Measurements from ENCODE around the gene NEK7. TPM values are rescaled to one million over a fixed set of nuclear protein-coding genes. Genes with fewer than 3 reads are reported as not detected.

Gene NEK7
- total RNA-seq, 1 donor from 2014 or later: 131 TPM

DNA sequence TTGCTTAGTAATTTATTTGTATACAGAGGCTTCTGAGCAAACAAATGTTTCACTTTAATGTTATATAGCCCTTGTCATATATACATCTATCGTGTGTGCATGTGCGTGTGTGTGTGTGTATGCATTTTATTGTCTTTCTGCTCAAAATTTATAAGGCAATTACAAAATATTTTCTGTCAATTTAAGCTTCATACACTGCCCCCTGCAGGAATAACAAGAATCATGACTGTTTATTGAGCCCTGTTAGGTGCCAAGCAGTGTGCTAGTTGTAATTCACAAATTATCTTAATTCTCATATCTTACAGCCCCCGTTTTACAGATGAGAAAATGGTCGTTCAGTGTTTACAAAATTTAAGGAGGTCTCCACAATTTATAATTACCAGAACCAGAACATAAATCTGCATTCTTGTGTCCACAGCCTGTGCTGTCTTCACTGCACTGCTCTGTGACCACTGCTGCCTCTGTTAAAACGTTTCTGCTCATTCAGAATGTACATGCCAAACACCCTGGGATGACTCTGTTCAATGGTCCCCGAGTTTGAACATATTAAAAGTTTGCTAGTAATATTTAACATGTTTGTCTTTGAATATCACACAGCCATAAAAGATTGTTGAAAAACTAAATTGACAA, 202.3 kb downstream of the NEK7 start:
- peak; percentile 1 for DNase-seq

GRCh38 chr1:198360208-198360729, 203.5 kb downstream of the NEK7 start:
- no peak for DNase-seq

DNA sequence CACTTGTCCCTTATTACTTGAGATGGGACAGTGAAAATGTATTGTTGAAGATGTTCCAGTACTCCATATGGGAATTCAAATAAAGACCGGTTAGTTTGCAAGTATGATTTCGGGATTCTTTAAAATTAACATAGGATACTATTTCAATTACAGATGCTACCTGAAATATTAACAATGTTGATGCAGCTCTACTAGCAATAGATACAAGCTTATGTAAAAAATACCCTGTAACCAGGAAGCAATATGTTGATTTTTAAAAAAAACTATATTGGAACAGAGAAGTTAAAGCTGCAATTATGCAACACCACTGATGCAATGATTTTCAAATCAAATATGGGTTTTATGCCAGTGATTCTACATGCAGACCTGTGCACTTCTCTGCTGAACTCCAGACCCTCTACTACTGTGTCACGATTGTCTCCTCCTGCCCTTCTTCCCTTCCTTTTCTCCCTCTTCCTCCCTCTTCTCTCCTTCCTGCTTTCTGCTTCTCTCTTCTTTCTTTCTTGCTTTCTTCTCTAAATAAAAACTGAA, 204.5 kb downstream of the NEK7 start:
- DNase-seq: no peak

GRCh38 chr1:198363625-198364151, 206.9 kb downstream of the NEK7 start:
- DNase-seq: no peak

DNA sequence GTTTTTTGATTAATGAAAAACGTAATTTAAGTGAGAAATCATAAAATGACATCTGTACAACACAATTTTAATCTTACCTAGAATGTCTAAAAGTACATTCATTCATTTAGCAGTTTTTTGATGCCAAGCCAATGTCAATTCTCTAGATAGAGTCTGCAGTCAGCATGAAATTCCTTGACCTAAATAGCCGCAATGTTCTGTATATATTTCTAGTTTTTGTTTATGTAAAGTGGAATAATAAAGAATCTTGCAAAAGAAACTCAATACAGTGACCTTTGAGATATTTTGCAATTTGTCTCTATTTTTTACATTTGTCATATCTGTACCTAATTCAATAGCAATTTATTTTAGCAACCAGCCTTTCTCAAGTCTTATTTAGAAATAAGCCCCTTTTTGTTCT, 207.7 kb downstream of the NEK7 start:
- peak; percentile 2 for DNase-seq

GRCh38 chr1:198367296-198367695, 210.5 kb downstream of the NEK7 start:
- no peak for DNase-seq

- DNase-seq: no peak
These were observed 214.2 kb downstream of the NEK7 start for GRCh38 chr1:198370996-198371395.

Other genes starting within 250 kb of the NEK7 start
- gene LHX9, start 239.6 kb upstream of the NEK7 start, total RNA-seq: not detected